HG03025 (cell line): ENCODE results near the gene PTPRJ.

Source experiments
- ATAC-seq: cut with Tn5 transposase; IDR thresholded peaks from one replicate; pipeline ENCODE4 v1.9.1; 2021; ENCODE audit warnings: mild to moderate bottlenecking, moderate library complexity; ENCODE audit not compliant: unreplicated experiment, low FRiP score

Gene PTPRJ

DNA sequence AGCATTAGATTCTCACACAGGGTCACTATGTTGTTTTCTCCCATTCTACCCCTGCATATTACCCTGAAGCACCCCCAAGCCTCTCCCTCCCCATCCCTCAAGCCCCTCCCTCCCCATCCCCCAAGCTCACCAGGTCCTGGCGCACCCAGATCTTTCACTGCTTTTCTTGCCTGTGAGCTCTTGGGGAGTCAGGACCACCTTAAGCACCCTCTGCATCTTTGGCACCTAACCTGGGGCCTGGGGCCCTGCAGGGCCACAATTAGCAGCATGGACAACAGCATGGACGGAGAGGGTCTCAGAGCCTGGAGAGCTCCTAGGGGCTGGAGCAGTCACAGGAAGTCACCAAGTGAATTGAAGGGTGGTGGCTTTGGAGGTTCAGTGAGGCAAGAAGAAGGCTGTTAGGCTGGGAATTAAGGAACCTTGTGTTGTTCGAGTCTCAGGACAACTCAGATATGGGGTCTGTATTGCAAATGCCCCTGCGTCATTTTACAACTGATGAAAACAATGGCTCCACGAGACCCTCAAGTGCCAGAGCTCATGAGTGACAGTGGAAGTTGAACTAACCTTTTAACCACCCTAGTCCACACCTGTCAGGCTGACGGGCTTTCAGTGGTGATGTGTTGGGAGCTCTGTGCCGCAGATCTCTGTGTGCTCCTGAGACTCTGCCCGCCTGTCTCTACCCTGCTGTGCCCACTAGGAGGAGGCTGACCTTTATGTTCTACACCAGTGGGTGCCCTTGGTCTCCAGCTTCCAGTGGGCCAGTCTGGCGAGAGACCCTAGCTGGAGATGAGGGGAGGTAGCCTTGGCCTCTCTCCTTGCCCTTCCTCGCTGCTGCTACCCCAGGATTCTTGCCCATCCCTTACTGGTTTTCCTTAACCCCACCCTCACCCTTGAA is 125.0 kb downstream of the PTPRJ start:
- no peak for ATAC-seq

DNA sequence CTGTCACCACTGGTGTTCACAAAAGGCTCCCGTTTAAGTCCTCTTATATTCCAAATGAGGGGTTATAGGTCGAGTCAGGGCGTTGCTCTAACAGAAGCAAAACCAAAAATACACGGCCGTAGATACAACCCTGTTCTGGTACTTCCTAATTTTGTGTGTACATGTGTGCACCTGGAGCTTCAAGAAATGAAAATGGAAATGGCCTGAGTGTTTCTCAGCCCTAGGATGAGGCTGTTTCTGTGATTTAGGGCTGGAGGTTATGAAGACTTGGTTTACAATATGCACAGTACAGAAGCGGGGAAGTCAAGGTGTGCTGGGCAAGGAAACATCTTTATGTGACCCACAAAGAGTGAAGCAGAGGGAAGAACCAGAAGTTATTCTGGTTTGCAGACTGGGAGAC is 125.8 kb downstream of the PTPRJ start:
- ATAC-seq: peak; percentile 40

DNA sequence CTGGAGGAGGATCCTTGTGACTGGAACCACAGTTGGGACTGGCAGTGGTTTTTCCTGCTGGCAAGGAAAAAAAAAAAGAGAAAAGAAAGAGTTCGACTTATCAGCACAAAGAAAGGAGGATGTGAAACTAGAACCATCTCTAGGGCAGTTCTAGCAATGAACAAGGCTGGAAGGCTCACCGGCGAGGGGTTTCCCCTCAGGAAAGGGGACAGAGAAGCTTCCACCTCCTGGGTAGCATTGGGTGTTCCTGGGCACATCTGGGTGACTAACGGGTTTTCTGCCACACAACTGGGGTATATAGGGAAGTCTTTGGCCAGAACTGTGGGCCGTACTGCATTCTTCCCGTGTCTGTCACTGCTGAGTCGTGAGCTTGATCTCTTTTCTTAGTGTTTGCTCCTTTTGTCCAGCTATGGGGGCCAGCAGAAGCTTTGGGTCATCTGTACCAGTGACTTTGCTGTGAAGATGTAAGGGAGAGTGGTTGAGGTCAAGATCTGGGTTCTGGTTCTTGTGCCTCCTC is 126.9 kb downstream of the PTPRJ start:
- peak; percentile 64 for ATAC-seq

DNA sequence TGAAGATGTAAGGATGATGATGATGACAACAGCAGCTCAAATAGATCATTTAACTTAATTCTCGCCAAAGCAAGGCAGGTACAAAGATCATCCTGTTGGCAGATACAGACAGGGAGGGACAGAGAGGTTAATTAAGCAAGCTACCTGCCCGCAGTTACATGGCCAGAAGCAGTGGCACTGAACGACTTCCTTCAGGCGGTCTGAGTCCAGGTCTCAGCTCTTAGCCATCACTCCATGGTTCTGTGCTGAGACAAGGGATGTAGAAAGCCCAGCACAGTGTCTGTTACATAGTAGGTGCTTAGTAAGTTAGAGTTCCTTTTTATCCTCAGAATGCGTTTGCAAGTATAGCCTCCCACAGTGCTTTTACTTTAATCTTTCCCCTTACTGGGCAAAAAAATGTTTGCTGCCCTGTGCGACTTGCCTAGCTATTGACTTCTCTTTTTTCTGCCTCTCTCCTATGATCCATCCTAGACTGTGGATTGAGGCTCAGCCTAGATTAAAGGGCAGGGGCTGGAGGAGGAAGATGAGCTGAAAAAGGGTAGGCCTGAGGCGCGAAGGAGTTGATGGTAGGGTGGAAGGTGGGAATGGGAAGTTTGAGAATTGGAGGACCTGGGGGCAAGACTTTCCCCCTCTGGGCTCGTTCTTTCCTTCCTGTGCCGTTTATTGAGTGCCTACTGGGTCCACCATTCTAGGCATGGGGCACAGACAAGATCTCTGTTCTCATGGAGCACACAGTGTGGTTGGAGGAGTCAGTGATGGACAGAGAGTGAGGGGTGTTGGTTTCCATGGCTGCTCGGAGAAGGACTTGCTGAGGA is 128.1 kb downstream of the PTPRJ start:
- no peak for ATAC-seq

DNA sequence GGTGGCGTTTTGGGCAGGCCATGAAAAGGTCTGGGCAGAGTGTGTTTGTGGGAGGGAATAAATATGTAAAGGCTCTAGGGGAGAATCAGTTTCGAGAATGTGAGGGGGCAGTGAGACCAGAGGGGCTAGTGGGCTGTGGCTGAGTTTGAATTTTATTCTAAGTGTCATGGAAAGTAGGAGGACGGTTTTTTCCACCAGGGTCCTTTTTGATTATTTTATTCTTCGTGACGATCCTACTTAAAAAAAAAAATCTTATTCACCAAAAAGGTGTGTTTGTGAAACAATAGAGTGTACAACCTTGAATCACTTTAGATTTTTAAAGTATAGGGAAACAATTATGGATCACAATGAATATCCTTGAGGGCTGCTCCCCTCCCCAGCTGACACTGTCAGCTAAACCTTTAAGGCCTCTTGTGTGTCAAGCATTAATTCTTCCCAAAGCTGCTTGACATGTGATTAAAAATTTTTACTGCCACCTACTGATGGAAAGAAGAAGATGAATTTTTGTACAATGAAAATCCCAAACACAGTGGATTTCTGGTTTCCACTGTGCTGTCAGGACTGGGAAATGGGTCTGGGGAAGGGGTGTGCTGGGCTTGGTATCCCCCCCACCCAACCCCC is 128.8 kb downstream of the PTPRJ start:
- ATAC-seq: no peak

DNA sequence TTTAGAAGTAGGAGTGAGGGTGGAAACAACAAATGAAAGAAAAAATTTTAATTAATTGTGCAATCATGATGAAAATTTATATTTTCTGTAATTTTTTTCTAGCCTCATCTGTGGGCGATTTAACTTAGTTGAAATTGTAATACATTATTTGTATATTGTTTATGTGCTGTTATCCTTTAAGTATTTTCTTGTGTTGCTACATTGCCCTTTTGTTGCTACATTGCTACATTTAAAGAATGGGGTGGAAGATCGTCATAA is 130.1 kb downstream of the PTPRJ start:
- ATAC-seq: no peak

DNA sequence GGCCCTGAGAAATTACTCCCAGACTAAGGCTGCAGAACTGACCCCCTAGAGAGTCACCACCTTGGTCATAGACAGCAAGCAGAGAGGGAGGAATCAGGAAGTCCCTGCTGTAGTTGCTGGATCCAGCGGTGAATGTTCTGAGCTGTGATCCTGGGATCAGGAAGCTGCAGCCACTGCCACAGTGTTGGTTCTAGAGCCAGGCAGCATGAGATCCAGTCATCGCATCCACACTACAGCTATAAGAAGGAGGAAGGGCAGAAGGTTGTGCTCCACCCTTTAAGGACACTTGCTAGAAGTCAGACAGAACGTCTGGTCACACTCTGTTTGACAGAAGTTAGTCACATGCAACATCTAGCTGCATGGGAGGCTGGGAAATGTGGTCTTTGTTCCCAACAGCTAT is 131.5 kb downstream of the PTPRJ start:
- ATAC-seq: no peak

DNA sequence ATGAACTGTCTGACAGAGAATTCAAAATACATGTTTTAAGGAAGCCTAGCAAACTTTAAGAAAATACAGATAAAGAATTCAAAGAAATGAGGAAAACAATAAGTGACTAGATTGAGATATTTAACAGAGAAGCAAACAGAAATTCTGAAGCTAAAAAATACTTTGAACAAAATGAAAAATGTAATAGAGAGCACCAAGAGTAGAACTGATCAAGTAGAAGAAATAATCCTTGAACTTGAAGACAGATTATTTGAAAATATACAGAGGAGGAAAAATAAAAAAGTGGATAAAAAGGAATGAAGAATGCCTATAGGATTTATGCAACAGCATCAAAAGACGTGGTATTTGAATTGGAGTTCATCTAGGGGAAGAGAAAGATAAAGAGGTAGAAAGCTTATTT is 134.4 kb downstream of the PTPRJ start:
- ATAC-seq: no peak

DNA sequence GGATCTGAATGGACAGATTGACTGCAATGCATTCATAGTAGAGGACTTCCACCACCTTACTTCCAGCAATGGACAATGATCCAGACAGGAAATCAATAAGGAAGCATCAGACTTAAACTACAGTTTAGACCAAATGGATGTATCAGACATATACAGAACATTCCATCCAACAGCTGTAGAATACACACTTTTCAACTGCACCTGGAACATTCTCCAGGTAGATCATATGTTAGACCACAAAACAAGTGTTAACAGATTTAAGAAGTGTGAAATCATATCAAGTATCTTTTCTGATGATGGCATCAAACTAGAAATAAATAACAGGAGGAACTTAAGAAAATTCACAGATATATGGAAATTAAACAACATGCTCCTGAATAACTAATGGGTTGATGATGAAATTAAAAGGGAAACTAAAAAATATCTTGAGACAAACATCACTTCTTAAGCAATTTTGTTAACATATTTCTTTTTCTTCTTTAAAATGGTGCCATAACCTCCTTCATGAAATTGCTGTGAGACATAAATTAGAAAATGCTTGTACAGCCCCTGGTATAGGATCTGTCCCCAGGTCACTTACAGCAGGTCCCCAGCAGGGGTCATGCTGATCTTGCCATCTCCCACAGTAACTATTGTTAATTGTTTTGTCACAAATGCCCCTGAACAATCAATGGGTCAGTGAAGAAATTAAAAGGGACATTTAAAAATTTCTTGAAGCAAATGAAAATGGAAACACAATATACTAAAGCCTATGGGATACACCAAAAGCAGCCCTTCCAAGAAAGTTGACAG is 136.3 kb downstream of the PTPRJ start:
- ATAC-seq: no peak

DNA sequence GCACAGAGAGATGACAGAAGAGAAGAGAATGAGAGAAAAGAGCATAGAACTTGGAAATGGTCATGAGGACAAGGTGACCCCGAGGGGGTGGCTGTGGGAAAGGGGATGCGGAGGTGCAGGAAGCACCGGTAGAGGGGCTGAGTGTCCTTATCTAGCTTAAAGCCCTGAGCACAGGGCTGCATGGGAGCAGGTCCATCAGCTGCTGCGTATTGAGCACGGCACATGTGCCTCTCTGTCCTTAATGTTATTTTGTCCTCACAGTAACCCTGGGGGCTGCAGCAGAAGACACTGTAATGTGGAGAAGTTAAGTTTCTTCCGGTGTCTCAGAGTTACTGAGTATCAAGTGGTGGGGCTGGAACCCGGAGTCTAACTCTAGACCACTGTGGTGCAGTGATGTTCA is 141.9 kb downstream of the PTPRJ start:
- ATAC-seq: no peak

DNA sequence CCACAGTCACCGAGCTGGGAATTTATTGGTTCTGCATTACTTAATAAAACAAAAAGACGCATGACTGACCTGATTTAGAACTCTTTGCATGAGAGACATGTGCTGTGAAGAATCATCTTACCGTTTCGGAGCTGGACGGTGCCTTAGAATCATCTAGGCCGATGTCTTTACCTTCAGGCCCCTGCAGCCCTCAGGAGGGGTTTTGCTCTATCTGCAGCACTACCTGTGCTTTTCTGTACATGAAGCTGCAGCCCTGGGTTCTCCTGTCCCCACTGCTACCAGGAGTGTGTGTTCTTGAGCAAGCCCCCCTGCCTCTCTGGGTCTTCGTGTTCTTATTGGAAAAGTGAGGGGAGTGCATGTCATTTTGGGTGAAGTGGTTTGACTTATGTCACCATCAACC is 142.3 kb downstream of the PTPRJ start:
- ATAC-seq: no peak

DNA sequence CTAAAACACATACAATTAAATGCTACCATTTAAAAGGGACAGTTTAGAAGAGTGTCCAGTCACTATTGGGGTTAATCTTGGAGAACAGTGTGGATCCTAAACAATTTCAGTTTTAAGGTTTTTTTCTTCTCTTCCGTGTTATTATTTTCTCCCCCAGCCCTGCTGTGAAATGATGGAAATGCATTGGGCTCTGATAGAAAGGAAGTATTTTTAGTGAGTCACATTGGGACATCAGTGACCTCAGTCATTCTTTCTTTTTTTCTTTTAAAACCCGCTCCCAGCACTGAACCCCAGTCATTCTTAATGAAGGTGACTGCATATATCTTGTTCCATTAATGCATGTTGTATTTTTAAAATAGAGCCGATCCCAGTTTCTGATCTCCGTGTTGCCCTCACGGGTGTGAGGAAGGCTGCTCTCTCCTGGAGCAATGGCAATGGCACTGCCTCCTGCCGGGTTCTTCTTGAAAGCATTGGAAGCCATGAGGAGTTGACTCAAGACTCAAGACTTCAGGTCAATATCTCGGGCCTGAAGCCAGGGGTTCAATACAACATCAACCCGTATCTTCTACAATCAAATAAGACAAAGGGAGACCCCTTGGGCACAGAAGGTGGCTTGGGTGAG is 143.0 kb downstream of the PTPRJ start:
- no peak for ATAC-seq

DNA sequence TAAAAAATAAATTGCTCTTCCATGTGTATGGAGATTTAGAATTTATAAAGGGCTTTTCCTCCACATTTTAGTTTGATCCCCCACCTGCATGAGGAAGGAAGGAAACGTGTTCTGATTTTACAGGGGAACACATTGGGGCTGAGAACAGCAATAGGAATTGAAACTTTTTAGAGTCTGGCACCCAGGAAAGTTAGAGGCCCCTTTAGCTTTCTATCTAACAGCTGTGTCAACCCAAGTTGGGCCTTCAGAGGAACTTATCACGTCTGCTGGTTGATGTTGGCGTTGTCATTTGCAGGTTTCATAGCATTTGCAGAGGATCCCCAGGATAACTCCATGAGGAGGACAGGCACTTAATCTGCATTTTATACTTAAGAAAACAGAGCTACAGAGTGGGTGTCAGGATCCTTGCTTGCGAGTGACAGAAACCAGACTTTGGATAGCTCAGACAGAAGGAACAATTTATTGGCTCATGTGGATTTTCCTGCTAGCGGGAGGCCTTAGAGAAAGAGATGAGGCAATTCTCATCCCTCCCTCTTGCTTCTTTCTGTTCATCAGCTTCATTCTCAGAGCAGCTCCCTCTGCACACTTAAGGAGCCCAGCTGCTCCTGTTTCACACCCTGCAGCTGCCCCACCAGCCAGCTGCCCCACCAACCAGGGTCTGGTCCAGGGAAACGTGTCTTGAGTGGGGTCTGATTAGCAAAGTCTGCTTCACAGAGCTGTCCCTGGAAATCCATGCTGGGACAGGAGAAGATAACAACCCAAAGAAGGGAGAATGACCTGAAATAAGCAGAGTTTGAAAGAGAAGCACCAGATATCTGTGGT is 143.8 kb downstream of the PTPRJ start:
- peak; percentile 53 for ATAC-seq

DNA sequence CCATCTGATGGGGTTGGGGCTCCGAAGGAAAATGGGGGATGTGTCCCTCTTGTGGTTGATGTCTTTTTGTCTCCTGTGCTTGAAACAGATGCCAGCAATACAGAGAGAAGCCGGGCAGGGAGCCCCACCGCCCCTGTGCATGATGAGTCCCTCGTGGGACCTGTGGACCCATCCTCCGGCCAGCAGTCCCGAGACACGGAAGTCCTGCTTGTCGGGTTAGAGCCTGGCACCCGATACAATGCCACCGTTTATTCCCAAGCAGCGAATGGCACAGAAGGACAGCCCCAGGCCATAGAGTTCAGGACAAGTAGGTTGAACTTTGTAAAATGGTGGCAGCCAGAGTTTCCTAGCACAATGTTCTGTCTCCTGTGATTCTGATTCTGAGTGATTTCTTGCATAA is 144.5 kb downstream of the PTPRJ start:
- ATAC-seq: no peak

DNA sequence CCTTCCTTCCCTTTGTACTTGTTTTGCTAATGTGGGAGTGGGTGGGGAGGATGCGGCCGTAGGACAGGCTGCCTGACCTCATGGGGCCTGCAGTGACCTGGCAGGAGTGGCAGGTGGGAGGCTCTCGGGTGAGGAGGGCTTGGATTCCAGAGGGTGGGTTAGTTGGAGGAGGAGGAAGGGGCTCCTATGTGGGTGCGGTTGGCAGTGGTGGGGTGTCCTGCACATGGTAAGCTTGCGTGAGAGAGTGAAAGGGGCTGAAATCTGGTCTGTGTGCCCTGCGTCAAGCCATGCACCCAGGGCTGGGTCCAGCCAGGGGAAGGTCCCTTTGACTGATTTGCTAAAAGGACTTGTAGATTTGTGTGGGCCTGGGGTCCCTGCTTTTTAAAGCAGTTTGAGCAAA is 145.5 kb downstream of the PTPRJ start:
- no peak for ATAC-seq

DNA sequence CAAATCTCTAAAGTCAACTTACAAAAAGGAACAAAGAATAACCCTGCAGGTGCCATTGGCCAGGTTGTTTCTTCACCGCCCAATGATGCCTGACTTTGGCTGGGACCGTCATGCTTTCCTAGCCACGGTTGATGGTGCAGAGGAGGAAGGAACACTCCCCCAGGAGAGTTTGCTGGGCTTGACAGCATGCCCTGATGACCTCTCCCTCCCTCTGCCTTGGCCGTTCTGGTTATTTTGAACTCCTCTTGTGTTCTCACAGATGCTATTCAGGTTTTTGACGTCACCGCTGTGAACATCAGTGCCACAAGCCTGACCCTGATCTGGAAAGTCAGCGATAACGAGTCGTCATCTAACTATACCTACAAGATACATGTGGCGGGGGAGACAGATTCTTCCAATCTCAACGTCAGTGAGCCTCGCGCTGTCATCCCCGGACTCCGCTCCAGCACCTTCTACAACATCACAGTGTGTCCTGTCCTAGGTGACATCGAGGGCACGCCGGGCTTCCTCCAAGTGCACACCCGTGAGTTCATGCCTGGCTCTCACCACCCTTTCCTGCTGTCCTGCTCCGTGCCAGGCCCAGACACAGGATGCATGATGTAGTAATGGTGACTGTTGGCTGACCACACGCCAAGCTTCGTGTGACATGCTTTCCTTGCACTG is 147.3 kb downstream of the PTPRJ start:
- no peak for ATAC-seq

DNA sequence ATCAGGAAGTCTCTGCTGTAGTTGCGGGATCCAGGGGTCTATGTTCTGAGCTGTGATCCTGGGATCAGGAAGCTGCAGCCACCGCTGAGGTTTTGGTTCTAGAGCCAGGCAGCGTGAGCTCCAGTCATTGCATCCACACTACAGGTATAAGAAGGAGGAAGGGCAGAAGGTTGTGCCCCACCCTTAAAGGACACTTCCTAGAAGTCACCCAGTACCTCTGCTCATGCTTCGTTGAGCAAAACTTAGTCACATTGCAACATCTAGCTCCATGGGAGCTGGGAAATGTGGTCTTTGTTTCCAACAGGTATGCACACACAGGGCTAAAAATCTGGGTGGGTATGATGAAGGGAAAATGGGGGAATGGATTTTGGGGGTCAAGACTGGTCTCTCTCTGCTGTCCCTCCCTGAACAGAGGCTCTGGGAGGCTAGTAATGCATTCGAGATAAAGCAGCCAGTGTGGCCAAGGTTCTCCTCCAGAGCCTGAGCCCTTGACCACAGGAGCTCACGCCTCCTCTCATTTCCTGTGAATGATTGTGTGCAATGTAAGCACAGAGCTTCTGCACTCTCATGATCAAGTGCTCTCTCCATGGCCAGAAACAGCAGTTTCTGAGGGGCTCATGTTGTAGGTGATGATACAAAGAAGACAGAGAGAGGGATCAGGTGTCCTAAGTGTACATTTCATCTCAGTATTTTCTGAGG is 149.5 kb downstream of the PTPRJ start:
- ATAC-seq: no peak

DNA sequence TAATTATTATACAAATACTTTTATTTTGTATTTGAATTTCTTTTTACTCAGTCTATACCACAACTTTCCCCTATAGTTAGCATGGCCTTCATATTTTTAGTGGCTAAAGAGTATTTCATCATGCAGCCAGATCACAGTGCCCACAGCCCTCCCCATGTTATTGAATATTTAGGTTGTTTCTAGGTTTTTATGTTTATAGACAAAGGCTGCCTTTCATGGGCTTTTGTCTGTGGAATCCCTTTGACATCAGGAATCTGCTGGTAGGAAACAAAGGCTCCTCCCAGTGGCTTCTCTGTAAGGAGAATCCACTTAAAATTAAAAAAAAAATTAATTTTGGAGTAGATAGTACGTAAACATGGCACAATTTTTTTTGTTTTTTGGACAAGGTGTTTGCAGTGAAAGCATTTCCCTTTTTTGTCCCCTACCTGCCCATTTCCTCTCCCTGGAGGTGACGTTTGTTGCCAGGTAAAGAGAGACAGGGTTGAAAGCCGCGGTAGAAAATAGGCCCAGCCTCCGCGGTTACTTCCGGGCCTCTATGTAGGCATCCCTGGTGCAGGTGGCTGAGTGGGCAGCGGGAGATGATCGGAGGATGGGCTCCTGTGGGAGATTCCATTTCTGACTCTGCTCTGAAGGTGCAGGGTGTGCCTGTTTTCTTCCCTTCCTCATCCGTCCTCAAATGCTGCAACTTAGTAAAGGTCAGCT is 154.0 kb downstream of the PTPRJ start:
- ATAC-seq: no peak
